ENCODE measurements around the gene PLA2G4A. TPM values are rescaled to one million over a fixed set of nuclear protein-coding genes. Genes with fewer than 3 reads are reported as not detected.

The PLA2G4A gene
- total RNA-seq, 1 donor from 2014 or later, result 0.10 TPM

GRCh38 chr1:187018291-187018690 lies 189.5 kb downstream of the PLA2G4A start:
- no peak for DNase-seq (ENCODE audit: low spot score)
- H3K36me3 Mint-ChIP-seq (ENCODE audit: low read depth), result no peaks in the 10 kb centered on the region

GRCh38 chr1:187027253-187027652 lies 198.5 kb downstream of the PLA2G4A start:
- no peak for DNase-seq (ENCODE audit: low spot score)
- H3K4me1 Mint-ChIP-seq (ENCODE audit: low read depth), result no peaks in the 10 kb centered on the region
- H3K27ac Mint-ChIP-seq (ENCODE audit: unreplicated experiment), result no peak overlapping the region
- no peak overlapping the region for H3K4me3 Mint-ChIP-seq (ENCODE audit: unreplicated experiment)
- peaks cover 1% of the 10 kb centered on the region for H3K27me3 Mint-ChIP-seq (ENCODE audit: low read depth)
- H3K9me3 Mint-ChIP-seq (ENCODE audit: low read depth), result peaks cover 13% of the 10 kb centered on the region
- H3K36me3 Mint-ChIP-seq (ENCODE audit: low read depth), result no peaks in the 10 kb centered on the region
- TF ChIP-seq CTCF (IDR thresholded peaks at IDR 0.05), result no peak

More at GRCh38 chr1:187018291-187018690, 189.5 kb downstream of the PLA2G4A start:
- no peaks in the 10 kb centered on the region for H3K4me1 Mint-ChIP-seq (ENCODE audit: low read depth)
- H3K4me3 Mint-ChIP-seq (ENCODE audit: unreplicated experiment), result no peak overlapping the region
- no peak overlapping the region for H3K27ac Mint-ChIP-seq (ENCODE audit: unreplicated experiment)
- H3K9me3 Mint-ChIP-seq (ENCODE audit: low read depth), result peaks cover 5% of the 10 kb centered on the region
- H3K27me3 Mint-ChIP-seq (ENCODE audit: low read depth), result peaks cover 7% of the 10 kb centered on the region
- no peak for TF ChIP-seq CTCF (IDR thresholded peaks at IDR 0.05)

GRCh38 chr1:187032316-187032981 lies 203.7 kb downstream of the PLA2G4A start:
- H3K9me3 Mint-ChIP-seq (ENCODE audit: low read depth), result peaks cover 13% of the 10 kb centered on the region
- no peaks in the 10 kb centered on the region for H3K36me3 Mint-ChIP-seq (ENCODE audit: low read depth)
- no peak for DNase-seq (ENCODE audit: low spot score)
- H3K27me3 Mint-ChIP-seq (ENCODE audit: low read depth), result peaks cover 3% of the 10 kb centered on the region
- H3K4me1 Mint-ChIP-seq (ENCODE audit: low read depth), result no peaks in the 10 kb centered on the region
- no peak overlapping the region for H3K27ac Mint-ChIP-seq (ENCODE audit: unreplicated experiment)
- H3K4me3 Mint-ChIP-seq (ENCODE audit: unreplicated experiment), result no peak overlapping the region
- TF ChIP-seq CTCF (IDR thresholded peaks at IDR 0.05), result no peak

- no peak for DNase-seq (ENCODE audit: low spot score)
- Mint-ChIP-seq H3K4me1 (ENCODE audit: low read depth) (no peaks in the 10 kb centered on the region), H3K4me3 (ENCODE audit: unreplicated experiment) (no peak overlapping the region), H3K36me3 (ENCODE audit: low read depth) (no peaks in the 10 kb centered on the region), H3K27ac (ENCODE audit: unreplicated experiment) (no peak overlapping the region), H3K9me3 (ENCODE audit: low read depth) (peaks cover 13% of the 10 kb centered on the region), H3K27me3 (ENCODE audit: low read depth) (peaks cover 3% of the 10 kb centered on the region)
- TF ChIP-seq CTCF (IDR thresholded peaks at IDR 0.05), result no peak
These were observed 204.4 kb downstream of the PLA2G4A start for GRCh38 chr1:187032982-187033692.

GRCh38 chr1:187033693-187034390 lies 205.1 kb downstream of the PLA2G4A start:
- Mint-ChIP-seq H3K27ac (ENCODE audit: unreplicated experiment) (no peak overlapping the region), H3K27me3 (ENCODE audit: low read depth) (peaks cover 3% of the 10 kb centered on the region), H3K9me3 (ENCODE audit: low read depth) (peaks cover 8% of the 10 kb centered on the region), H3K36me3 (ENCODE audit: low read depth) (no peaks in the 10 kb centered on the region), H3K4me1 (ENCODE audit: low read depth) (no peaks in the 10 kb centered on the region), H3K4me3 (ENCODE audit: unreplicated experiment) (no peak overlapping the region)
- no peak for DNase-seq (ENCODE audit: low spot score)
- TF ChIP-seq CTCF (IDR thresholded peaks at IDR 0.05), result no peak
